Cerebellar cortex (tissue), 1 donor: ENCODE measurements around the gene GPR62.

Source experiments
- DNase-seq: peaks from one replicate; pipeline ENCODE4 v3.0.0-alpha.2; 2015; ENCODE audit warnings: low spot score

Gene GPR62

GRCh38 chr3:51955893-51956770, 951 bp downstream of the GPR62 start:
- peak; percentile 53 for DNase-seq

- no peak for DNase-seq
Measured at GRCh38 chr3:51957520-51958205, 2.5 kb downstream of the GPR62 start.

GRCh38 chr3:51958603-51959521, 3.7 kb downstream of the GPR62 start:
- DNase-seq: no peak

GRCh38 chr3:51959651-51960050, 4.5 kb downstream of the GPR62 start:
- no peak for DNase-seq

- DNase-seq: no peak
Measured at GRCh38 chr3:51960386-51960785, 5.2 kb downstream of the GPR62 start.

GRCh38 chr3:51961011-51961410, 5.8 kb downstream of the GPR62 start:
- no peak for DNase-seq

- DNase-seq: peak; percentile 67
Measured at GRCh38 chr3:51961602-51962569, 6.7 kb downstream of the GPR62 start.

GRCh38 chr3:51962854-51963530, 7.8 kb downstream of the GPR62 start:
- DNase-seq: peak; percentile 47

- DNase-seq: no peak
Measured at GRCh38 chr3:51963951-51964451, 8.8 kb downstream of the GPR62 start.

- no peak for DNase-seq
Measured at GRCh38 chr3:51964521-51964920, 9.3 kb downstream of the GPR62 start.

GRCh38 chr3:51966016-51966415, 10.8 kb downstream of the GPR62 start:
- no peak for DNase-seq

- no peak for DNase-seq
Measured at GRCh38 chr3:51966486-51966885, 11.3 kb downstream of the GPR62 start.

- no peak for DNase-seq
Measured at GRCh38 chr3:51966922-51967383, 11.8 kb downstream of the GPR62 start.

GRCh38 chr3:51967384-51968169, 12.4 kb downstream of the GPR62 start, which contains the start of gene PCBP4:
PCBP4 (minus strand) TSS chr3:51967454; CDS start chr3:51961240, 6,214 bp downstream.
- no peak for DNase-seq

GRCh38 chr3:51968170-51968775, 13.1 kb downstream of the GPR62 start:
- DNase-seq: peak; percentile 77

GRCh38 chr3:51968883-51969678, 13.9 kb downstream of the GPR62 start:
- DNase-seq: no peak

- DNase-seq: no peak
Measured at GRCh38 chr3:51969841-51970240, 14.7 kb downstream of the GPR62 start.
